Heart right ventricle (tissue), 16 donors: ENCODE measurements around the gene HDAC9. TPM values are rescaled to one million over a fixed set of nuclear protein-coding genes. Genes with fewer than 3 reads are reported as not detected.
A peak's percentile ranks its signal among the peaks of the same experiment; 100 is the strongest.

ENCODE experiments used
- ATAC-seq, 8 donors: fragments of 200-7000 bp; cut with Tn5 transposase; one replicate each; pipeline ENCODE4 v1.9.1; 2020; ENCODE audit warnings: mild to moderate bottlenecking in 8 of 8, moderate library complexity in 8 of 8, moderate number of reproducible peaks in 1 of 8
- DNase-seq, 2 donors: peaks; one replicate each; pipeline ENCODE4 v3.0.0-alpha.2; 2020
- H3K27ac ChIP-seq, 10 donors: fragments of 200-600 bp; sonication (generic) in 2 of 10; one replicate each; pipeline versions ENCODE4 v1.5.0 to v1.8.0; 2020 to 2022; ENCODE audit warnings: mild to moderate bottlenecking in 3 of 10
- H3K27me3 ChIP-seq, 7 donors: fragments of 200-600 bp; one replicate each; pipeline ENCODE4 v1.8.0; 2021 to 2022; ENCODE audit warnings: mild to moderate bottlenecking in 2 of 7
- H3K36me3 ChIP-seq, 9 donors: fragments of 200-600 bp; sonication (generic) in 1 of 9; one replicate each; pipeline versions ENCODE4 v1.5.0 to v1.8.0; 2020 to 2022; ENCODE audit warnings: mild to moderate bottlenecking in 2 of 9
- H3K4me1 ChIP-seq, 9 donors: fragments of 200-600 bp; sonication (generic) in 1 of 9; one replicate each; pipeline versions ENCODE4 v1.5.0 to v1.8.0; 2020 to 2022; ENCODE audit warnings: mild to moderate bottlenecking in 4 of 9
- H3K4me3 ChIP-seq, 10 donors: fragments of 200-600 bp; sonication (generic) in 2 of 10; one replicate each; pipeline versions ENCODE4 v1.5.0 to v1.8.0; 2020 to 2022; ENCODE audit warnings: mild to moderate bottlenecking in 7 of 10, moderate library complexity in 2 of 10
- H3K9me3 ChIP-seq, 11 donors: fragments of 200-600 bp in 10 of 11; sonication (generic) in 2 of 11; one replicate each; pipeline versions ENCODE4 v1.5.0 to v1.8.0; 2013 to 2022; ENCODE audit warnings: mild to moderate bottlenecking in 2 of 11, control low read depth in 1 of 11, moderate library complexity in 1 of 11
- CTCF ChIP-seq, 9 donors: fragments of 200-600 bp; sonication (generic) in 2 of 9; IDR thresholded peaks; one replicate each; pipeline versions ENCODE4 v1.5.0 to v1.8.0; 2021 to 2022; ENCODE audit warnings: antibody characterized with exemption in 9 of 9, mild to moderate bottlenecking in 5 of 9, moderate library complexity in 1 of 9
- WGBS, 2 donors: extraction: QIAGEN DNeasy Blood & Tissue Kit; methylation state at CpG; one replicate each; pipeline ENCODE4 v1.1.7; 2013; ENCODE audit warnings: inconsistent platforms in 1 of 2; 5-methylcytosine and 5-hydroxymethylcytosine counted together
- intact Hi-C, 10 donors: fragments of 100-400 bp; cut with DNase I; formaldehyde crosslinking; loops; one replicate each; pipeline versions ENCODE4 v1.11.1 to v1.14.2; 2022
- polyA plus RNA-seq, 2 donors: library from polyadenylated mRNA; stranded (reverse); fragments of 200-250 nt; gene quantifications; one replicate each; pipeline ENCODE4 v1.2.3, GENCODE V29; 2013
- total RNA-seq, 10 donors: library from RNA; stranded (reverse); fragmentation: NEBNext Ultra II Directional in 3 of 10; extraction: Animal tissue kit (Norgen Biotek cat#: 25700) in 3 of 10; gene quantifications; one replicate each; pipeline versions ENCODE4 v1.2.1 to v1.2.4, GENCODE V29; 2021 to 2023
- donor health status: Arrhythmogenic right ventricular cardiomyopathy.
- donor health status: ischemic (EF 13 %, LVEDD 7.1; RV severe dilation, severe dysfunction).
- donor health status: healthy with polysubstance abuse.
- donor health status: DM: no; HTN: yes; CAD: no.
- donor health status: DM: no; HTN: no; CAD: no.
- donor health status: ischemic (EF 25% LVEDD 6.9; RV normal size, moderate dysfunction).
- donor health status: ischemic (EF 25% LVEDD 5.7; RV mildly dilated, moderate dysfunction).
- donor health status: healthy.
- donor health status: DM: yes; HTN: yes; CAD: no.
- donor health status: Ischemic cardiomyopathy.
- donor health status: ischemic (EF 35%, LVEDD 5.7; RV mildly dilated, moderate dysfunction).
- donor health status: nonischemic (EF 11% LVEDD 7.7; RV severe dilation, severe dysfunction).
- donor health status: DM: yes; HTN: yes; CAD: no.
- donor health status: PGD.
- donor health status: ischemic (EF 29% LVEDD 5.4; RV normal size, mild dysfunction).
- donor health status: nonischemic (EF 23%, LVEDD 6.1; RV moderate dilation, normal function).

The HDAC9 gene
- total and polyA plus RNA-seq, 12 donors = 1.9 to 66.1 (median 38.6) TPM

- Histone ChIP-seq H3K36me3 (no peaks in the 10 kb centered on the region), H3K27me3 (no peaks in the 10 kb centered on the region), H3K9me3 (no peaks in the 10 kb centered on the region), H3K4me1 (peaks cover 0 to 56% (median 27%) of the 10 kb centered on the region in 9 donors), H3K27ac (peak overlapping the region in 8 of 10 donors; percentile 47 to 86 (median 84)), H3K4me3 (peak overlapping the region in 9 of 10 donors; percentile 30 to 64 (median 54))
- DNase-seq = no peak
- no peak for TF ChIP-seq CTCF (IDR thresholded peaks at IDR 0.05)
- ATAC-seq = no peak
- intact Hi-C loops = loop anchor here in 7 of 10 donors (2.0 to 10.0 kb wide), 8 partner anchors 40 to 168 kb away; no protein-coding TSS in a partner anchor
- 30 to 42% methylated on average over 3 of the region's 3 CpGs for WGBS, 2 donors
These were observed 1.5 kb downstream of the HDAC9 start for GRCh38 chr7:18497082-18497481.

- TF ChIP-seq CTCF (IDR thresholded peaks at IDR 0.05) = no peak
- Histone ChIP-seq H3K27me3 (no peaks in the 10 kb centered on the region), H3K4me1 (peaks cover 0 to 57% (median 27%) of the 10 kb centered on the region in 9 donors), H3K27ac (peak overlapping the region in 7 of 10 donors; percentile 4 to 86 (median 78)), H3K36me3 (no peaks in the 10 kb centered on the region), H3K9me3 (no peaks in the 10 kb centered on the region), H3K4me3 (peak overlapping the region in 9 of 10 donors; percentile 30 to 64 (median 54))
- intact Hi-C loops = loop anchor here in 7 of 10 donors (2.0 to 10.0 kb wide), 8 partner anchors 40 to 167 kb away; no protein-coding TSS in a partner anchor
- no peak for ATAC-seq
- no peak for DNase-seq
These were observed 2.3 kb downstream of the HDAC9 start for GRCh38 chr7:18497800-18498199.

- no peak for DNase-seq
- no peak for TF ChIP-seq CTCF (IDR thresholded peaks at IDR 0.05)
- Histone ChIP-seq H3K4me3 (peak overlapping the region in 6 of 10 donors; percentile 51 to 64 (median 60)), H3K27me3 (no peaks in the 10 kb centered on the region), H3K27ac (peak overlapping the region in 5 of 10 donors; percentile 28 to 86 (median 84)), H3K9me3 (no peaks in the 10 kb centered on the region), H3K36me3 (no peaks in the 10 kb centered on the region), H3K4me1 (peaks cover 0 to 62% (median 27%) of the 10 kb centered on the region in 9 donors)
- ATAC-seq = peak in 1 of 8 donors; percentile 41
- intact Hi-C loops = loop anchor here in 7 of 10 donors (5.0 to 10.0 kb wide), 7 partner anchors 39 to 166 kb away; no protein-coding TSS in a partner anchor
- WGBS, 2 donors = 63 to 69% methylated on average over 2 of the region's 2 CpGs
These were observed 2.8 kb downstream of the HDAC9 start for GRCh38 chr7:18498341-18498740.

GRCh38 chr7:18499407-18500177 is 4.0 kb downstream of the HDAC9 start:
- peaks cover 0 to 64% (median 24%) of the 10 kb centered on the region in 9 donors for H3K4me1 ChIP-seq
- intact Hi-C loops = loop anchor here in 7 of 10 donors (5.0 to 10.0 kb wide), 7 partner anchors 38 to 165 kb away; no protein-coding TSS in a partner anchor

More at GRCh38 chr7:18499407-18500177, 4.0 kb downstream of the HDAC9 start:
- Histone ChIP-seq H3K36me3 (no peaks in the 10 kb centered on the region), H3K27me3 (no peaks in the 10 kb centered on the region), H3K27ac (peak overlapping the region in 2 of 10 donors; percentile 28 to 86), H3K9me3 (no peaks in the 10 kb centered on the region), H3K4me3 (no peak overlapping the region)
- DNase-seq (peak in 1 of 2 donors; percentile 9), ATAC-seq (peak in 2 of 8 donors; percentile 43 to 58)
- TF ChIP-seq CTCF (IDR thresholded peaks at IDR 0.05) = no peak
- WGBS, 2 donors = 39 to 43% methylated on average over 2 of the region's 2 CpGs
